Neural progenitor cell (in vitro differentiated cells): ENCODE measurements around the gene LANCL1. TPM values are rescaled to one million over a fixed set of nuclear protein-coding genes. Genes with fewer than 3 reads are reported as not detected.

Experiments used
- DNase-seq: peaks from one replicate; pipeline ENCODE4 v3.0.0-alpha.2; 2016; ENCODE audit warnings: low spot score
- H2AFZ ChIP-seq: fragments of 200-600 bp; sonication (generic); replicated peaks from 2 replicates; pipeline ENCODE4 v1.6.1; 2016; ENCODE audit warnings: antibody characterized with exemption
- H3F3A ChIP-seq: fragments of 200-600 bp; sonication (generic); 2 replicates; pipeline ENCODE4 v1.6.1; 2016; ENCODE audit warnings: antibody characterized with exemption, low read depth
- H3K27ac ChIP-seq: fragments of 200-600 bp; sonication (generic); 2 replicates; pipeline ENCODE4 v1.5.1; 2016; ENCODE audit warnings: mild to moderate bottlenecking
- H3K27me3 ChIP-seq: fragments of 200-600 bp; sonication (generic); 2 replicates; pipeline ENCODE4 v1.6.1; 2016; ENCODE audit warnings: mild to moderate bottlenecking, moderate library complexity
- H3K36me3 ChIP-seq: fragments of 200-600 bp; sonication (generic); 2 replicates; pipeline ENCODE4 v1.5.1; 2016
- H3K4me1 ChIP-seq: fragments of 200-600 bp; sonication (generic); 2 replicates; pipeline ENCODE4 v1.6.1; 2016; ENCODE audit warnings: mixed run types
- H3K4me2 ChIP-seq: fragments of 200-600 bp; sonication (generic); 2 replicates; pipeline ENCODE4 v1.6.1; 2016
- H3K4me3 ChIP-seq: fragments of 200-600 bp; sonication (generic); 2 replicates; pipeline ENCODE4 v1.5.1; 2016
- H3K79me2 ChIP-seq: fragments of 200-600 bp; sonication (generic); 2 replicates; pipeline ENCODE4 v1.6.1; 2016; ENCODE audit warnings: low read depth
- H3K9ac ChIP-seq: fragments of 200-600 bp; sonication (generic); 2 replicates; pipeline ENCODE4 v1.6.1; 2016
- H3K9me3 ChIP-seq: fragments of 200-600 bp; sonication (generic); 2 replicates; pipeline ENCODE4 v1.5.1; 2016; ENCODE audit warnings: low read depth
- H4K20me1 ChIP-seq: fragments of 200-600 bp; sonication (generic); 2 replicates; pipeline ENCODE4 v1.6.1; 2016; ENCODE audit warnings: low read depth
- H3K27ac Mint-ChIP-seq: 3 replicates; pipeline ENCODE4 v1.8.0; 2021; ENCODE audit warnings: mixed read lengths
- H3K27me3 Mint-ChIP-seq: 2 replicates; pipeline ENCODE4 v1.8.0; 2022; ENCODE audit warnings: low read depth, mild to moderate bottlenecking, inconsistent platforms, moderate library complexity, mixed read lengths; ENCODE audit not compliant: insufficient read depth
- H3K36me3 Mint-ChIP-seq: 3 replicates; pipeline ENCODE4 v1.8.0; 2021; ENCODE audit warnings: mixed read lengths
- H3K4me1 Mint-ChIP-seq: 3 replicates; pipeline ENCODE4 v1.8.0; 2021; ENCODE audit warnings: mixed read lengths
- H3K4me3 Mint-ChIP-seq: 3 replicates; pipeline ENCODE4 v1.8.0; 2021; ENCODE audit warnings: mild to moderate bottlenecking, moderate library complexity, mixed read lengths
- H3K9me3 Mint-ChIP-seq: 3 replicates; pipeline ENCODE4 v1.8.0; 2020; ENCODE audit warnings: mixed read lengths
- EZH2 ChIP-seq: fragments of 200-600 bp; sonication (generic); IDR thresholded peaks from 2 replicates; pipeline ENCODE4 v1.6.1; 2017; ENCODE audit warnings: antibody characterized with exemption, mild to moderate bottlenecking, moderate library complexity
- EZH2phosphoT487 ChIP-seq: fragments of 200-600 bp; sonication (generic); IDR thresholded peaks from 2 replicates; pipeline ENCODE4 v1.6.1; 2017; ENCODE audit warnings: antibody characterized with exemption
- total RNA-seq: library from RNA; depleted of rRNA; stranded (reverse); fragments of >200 nt; gene quantifications from 2 replicates; pipeline ENCODE4 v1.2.3, GENCODE V29; 2015; ENCODE audit warnings: low replicate concordance
- TF ChIP-seq, protein P1 (sequence below): fragments of 200-600 bp; sonication (generic); IDR thresholded peaks from 2 replicates; pipeline ENCODE4 v1.5.1; 2017; ENCODE audit warnings: antibody characterized with exemption, mild to moderate bottlenecking

Gene LANCL1
- total RNA-seq, 1 donor from 2014 or later = 122 TPM

GRCh38 chr2:210445116-210445707, 31.3 kb downstream of the LANCL1 start:
- peaks cover 53% of the 10 kb centered on the region for H3K36me3 Mint-ChIP-seq

GRCh38 chr2:210443527-210443926, 33.0 kb downstream of the LANCL1 start:
- Mint-ChIP-seq H3K9me3 (peaks cover 23% of the 10 kb centered on the region), H3K4me3 (no peak overlapping the region), H3K4me1 (no peaks in the 10 kb centered on the region), H3K27ac (no peak overlapping the region), H3K27me3 (no peaks in the 10 kb centered on the region), H3K36me3 (peaks cover 45% of the 10 kb centered on the region)
- peaks cover 15% of the 10 kb centered on the region for H3K79me2 ChIP-seq
- H3K27ac ChIP-seq = no peak overlapping the region
- DNase-seq = no peak
- no peaks in the 10 kb centered on the region for H3K9me3 ChIP-seq
- peaks cover 24% of the 10 kb centered on the region for H3K4me1 ChIP-seq
- H2AFZ ChIP-seq = no peak overlapping the region
- H3F3A ChIP-seq = peaks cover 7% of the 10 kb centered on the region
- H3K36me3 ChIP-seq = no peaks in the 10 kb centered on the region
- no peak overlapping the region for H3K9ac ChIP-seq
- no peaks in the 10 kb centered on the region for H3K27me3 ChIP-seq
- no peak overlapping the region for H3K4me3 ChIP-seq
- H4K20me1 ChIP-seq = no peaks in the 10 kb centered on the region
- TF ChIP-seq, protein P1, sequence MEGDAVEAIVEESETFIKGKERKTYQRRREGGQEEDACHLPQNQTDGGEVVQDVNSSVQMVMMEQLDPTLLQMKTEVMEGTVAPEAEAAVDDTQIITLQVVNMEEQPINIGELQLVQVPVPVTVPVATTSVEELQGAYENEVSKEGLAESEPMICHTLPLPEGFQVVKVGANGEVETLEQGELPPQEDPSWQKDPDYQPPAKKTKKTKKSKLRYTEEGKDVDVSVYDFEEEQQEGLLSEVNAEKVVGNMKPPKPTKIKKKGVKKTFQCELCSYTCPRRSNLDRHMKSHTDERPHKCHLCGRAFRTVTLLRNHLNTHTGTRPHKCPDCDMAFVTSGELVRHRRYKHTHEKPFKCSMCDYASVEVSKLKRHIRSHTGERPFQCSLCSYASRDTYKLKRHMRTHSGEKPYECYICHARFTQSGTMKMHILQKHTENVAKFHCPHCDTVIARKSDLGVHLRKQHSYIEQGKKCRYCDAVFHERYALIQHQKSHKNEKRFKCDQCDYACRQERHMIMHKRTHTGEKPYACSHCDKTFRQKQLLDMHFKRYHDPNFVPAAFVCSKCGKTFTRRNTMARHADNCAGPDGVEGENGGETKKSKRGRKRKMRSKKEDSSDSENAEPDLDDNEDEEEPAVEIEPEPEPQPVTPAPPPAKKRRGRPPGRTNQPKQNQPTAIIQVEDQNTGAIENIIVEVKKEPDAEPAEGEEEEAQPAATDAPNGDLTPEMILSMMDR = no peak
- TF ChIP-seq EZH2phosphoT487 (no peak), EZH2 (no peak)
- peak overlapping the region; percentile 18 for H3K4me2 ChIP-seq

More at GRCh38 chr2:210445116-210445707, 31.3 kb downstream of the LANCL1 start:
- Histone ChIP-seq H3K27me3 (no peaks in the 10 kb centered on the region), H3F3A (peaks cover 7% of the 10 kb centered on the region), H3K4me3 (no peak overlapping the region), H3K27ac (no peak overlapping the region), H3K4me1 (peaks cover 24% of the 10 kb centered on the region), H3K4me2 (no peak overlapping the region), H3K79me2 (peaks cover 29% of the 10 kb centered on the region), H3K9ac (no peak overlapping the region), H3K36me3 (no peaks in the 10 kb centered on the region), H3K9me3 (no peaks in the 10 kb centered on the region), H2AFZ (no peak overlapping the region), H4K20me1 (no peaks in the 10 kb centered on the region)
- H3K27me3 Mint-ChIP-seq = no peaks in the 10 kb centered on the region
- H3K4me3 Mint-ChIP-seq = no peak overlapping the region
- peak; percentile 20 for DNase-seq
- H3K27ac Mint-ChIP-seq = no peak overlapping the region
- TF ChIP-seq EZH2phosphoT487 = no peak
- TF ChIP-seq, protein P1 = peak; percentile 76
- peaks cover 38% of the 10 kb centered on the region for H3K9me3 Mint-ChIP-seq
- H3K4me1 Mint-ChIP-seq = no peaks in the 10 kb centered on the region

GRCh38 chr2:210442878-210443277, 33.7 kb downstream of the LANCL1 start:
- no peak for TF ChIP-seq EZH2phosphoT487
- TF ChIP-seq EZH2 = no peak
- TF ChIP-seq, protein P1 = no peak
- Histone ChIP-seq H3K9me3 (no peaks in the 10 kb centered on the region), H3K4me1 (peaks cover 24% of the 10 kb centered on the region), H3F3A (peaks cover 7% of the 10 kb centered on the region), H3K27me3 (no peaks in the 10 kb centered on the region), H4K20me1 (no peaks in the 10 kb centered on the region), H3K79me2 (peaks cover 13% of the 10 kb centered on the region), H3K36me3 (peaks cover under 1% of the 10 kb centered on the region), H3K4me3 (no peak overlapping the region), H3K27ac (peak overlapping the region; percentile 6), H3K4me2 (peak overlapping the region; percentile 18), H3K9ac (no peak overlapping the region), H2AFZ (no peak overlapping the region)
- no peaks in the 10 kb centered on the region for H3K4me1 Mint-ChIP-seq
- H3K27me3 Mint-ChIP-seq = no peaks in the 10 kb centered on the region
- H3K4me3 Mint-ChIP-seq = no peak overlapping the region
- no peak overlapping the region for H3K27ac Mint-ChIP-seq
- H3K9me3 Mint-ChIP-seq = peaks cover 16% of the 10 kb centered on the region
- peak; percentile 16 for DNase-seq
- H3K36me3 Mint-ChIP-seq = peaks cover 41% of the 10 kb centered on the region
